ENCODE measurements around the gene WDR44. TPM values are rescaled to one million over a fixed set of nuclear protein-coding genes. Genes with fewer than 3 reads are reported as not detected.

WDR44 gene
- total RNA-seq, 1 experiment from 2014 or later: 22.3 TPM

GRCh38 chrX:118368398-118368797 lies 22.5 kb downstream of the WDR44 start:
- no peaks in the 10 kb centered on the region for H3K9me3 ChIP-seq (ENCODE audit: control insufficient read depth, insufficient read depth, low read depth, low read length)
- no peak overlapping the region for H3K27ac ChIP-seq (ENCODE audit: low read length)
- POLR2A ChIA-PET: no interaction called here
- no peaks in the 10 kb centered on the region for H3K27me3 ChIP-seq (ENCODE audit: control insufficient read depth, insufficient read depth, low read length)
- no peak for DNase-seq (ENCODE audit: low read depth, low spot score)
- TF ChIP-seq SIN3A (IDR thresholded peaks at IDR 0.05; ENCODE audit: borderline replicate concordance, insufficient read depth, low read depth, low read length) (no peak), TCF7L2 (IDR thresholded peaks at IDR 0.05; ENCODE audit: low read depth, low read length) (no peak), CTCF (IDR thresholded peaks at IDR 0.05) (no peak), POLR2AphosphoS5 (IDR thresholded peaks at IDR 0.05; ENCODE audit: low read depth, low read length) (no peak)
- TF ChIP-seq, protein P1, sequence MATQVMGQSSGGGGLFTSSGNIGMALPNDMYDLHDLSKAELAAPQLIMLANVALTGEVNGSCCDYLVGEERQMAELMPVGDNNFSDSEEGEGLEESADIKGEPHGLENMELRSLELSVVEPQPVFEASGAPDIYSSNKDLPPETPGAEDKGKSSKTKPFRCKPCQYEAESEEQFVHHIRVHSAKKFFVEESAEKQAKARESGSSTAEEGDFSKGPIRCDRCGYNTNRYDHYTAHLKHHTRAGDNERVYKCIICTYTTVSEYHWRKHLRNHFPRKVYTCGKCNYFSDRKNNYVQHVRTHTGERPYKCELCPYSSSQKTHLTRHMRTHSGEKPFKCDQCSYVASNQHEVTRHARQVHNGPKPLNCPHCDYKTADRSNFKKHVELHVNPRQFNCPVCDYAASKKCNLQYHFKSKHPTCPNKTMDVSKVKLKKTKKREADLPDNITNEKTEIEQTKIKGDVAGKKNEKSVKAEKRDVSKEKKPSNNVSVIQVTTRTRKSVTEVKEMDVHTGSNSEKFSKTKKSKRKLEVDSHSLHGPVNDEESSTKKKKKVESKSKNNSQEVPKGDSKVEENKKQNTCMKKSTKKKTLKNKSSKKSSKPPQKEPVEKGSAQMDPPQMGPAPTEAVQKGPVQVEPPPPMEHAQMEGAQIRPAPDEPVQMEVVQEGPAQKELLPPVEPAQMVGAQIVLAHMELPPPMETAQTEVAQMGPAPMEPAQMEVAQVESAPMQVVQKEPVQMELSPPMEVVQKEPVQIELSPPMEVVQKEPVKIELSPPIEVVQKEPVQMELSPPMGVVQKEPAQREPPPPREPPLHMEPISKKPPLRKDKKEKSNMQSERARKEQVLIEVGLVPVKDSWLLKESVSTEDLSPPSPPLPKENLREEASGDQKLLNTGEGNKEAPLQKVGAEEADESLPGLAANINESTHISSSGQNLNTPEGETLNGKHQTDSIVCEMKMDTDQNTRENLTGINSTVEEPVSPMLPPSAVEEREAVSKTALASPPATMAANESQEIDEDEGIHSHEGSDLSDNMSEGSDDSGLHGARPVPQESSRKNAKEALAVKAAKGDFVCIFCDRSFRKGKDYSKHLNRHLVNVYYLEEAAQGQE (IDR thresholded peaks at IDR 0.05; ENCODE audit: insufficient read depth in 1 of 2, low read depth in 2 of 2, low read length in 1 of 2): no peak
- CTCF ChIA-PET: no interaction called here
- intact Hi-C loops (cut with micrococcal nuclease; ENCODE audit: unreplicated experiment): no loop called here
- in situ Hi-C loops (cut with HindIII; ENCODE audit: low pct_unique_long_range_greater_than_20kb, low sequenced_read_pairs): no loop called here
- no peaks in the 10 kb centered on the region; the same call in 1 of the 2 replicates for H3K4me1 ChIP-seq (ENCODE audit: control insufficient read depth, insufficient read depth, low read length)
- no TSS peak for BruUV-seq (replicated peaks)
- no peak for ATAC-seq
- H3K4me3 ChIP-seq (ENCODE audit: low read depth in 2 of 2, low read length in 2 of 2): no peak overlapping the region
- H3K36me3 ChIP-seq (ENCODE audit: control insufficient read depth, insufficient read depth, low read length): no peaks in the 10 kb centered on the region

GRCh38 chrX:118370921-118371624 lies 25.2 kb downstream of the WDR44 start:
- intact Hi-C loops (cut with micrococcal nuclease; ENCODE audit: unreplicated experiment): no loop called here
- ATAC-seq (no peak), DNase-seq (ENCODE audit: low read depth, low spot score) (no peak)
- Histone ChIP-seq H3K27ac (ENCODE audit: low read length) (no peak overlapping the region), H3K27me3 (ENCODE audit: control insufficient read depth, insufficient read depth, low read length) (no peaks in the 10 kb centered on the region), H3K9me3 (ENCODE audit: control insufficient read depth, insufficient read depth, low read depth, low read length) (no peaks in the 10 kb centered on the region), H3K36me3 (ENCODE audit: control insufficient read depth, insufficient read depth, low read length) (no peaks in the 10 kb centered on the region), H3K4me1 (ENCODE audit: control insufficient read depth, insufficient read depth, low read length) (no peaks in the 10 kb centered on the region; the same call in 1 of the 2 replicates), H3K4me3 (ENCODE audit: low read depth in 2 of 2, low read length in 2 of 2) (no peak overlapping the region)
- in situ Hi-C loops (cut with HindIII; ENCODE audit: low pct_unique_long_range_greater_than_20kb, low sequenced_read_pairs): no loop called here
- no peak for TF ChIP-seq SIN3A (IDR thresholded peaks at IDR 0.05; ENCODE audit: borderline replicate concordance, insufficient read depth, low read depth, low read length)
- no peak for TF ChIP-seq TCF7L2 (IDR thresholded peaks at IDR 0.05; ENCODE audit: low read depth, low read length)
- TF ChIP-seq, protein P1 (IDR thresholded peaks at IDR 0.05; ENCODE audit: insufficient read depth in 1 of 2, low read depth in 2 of 2, low read length in 1 of 2): no peak
- no peak for TF ChIP-seq CTCF (IDR thresholded peaks at IDR 0.05)
- TF ChIP-seq POLR2AphosphoS5 (IDR thresholded peaks at IDR 0.05; ENCODE audit: low read depth, low read length): no peak
- POLR2A ChIA-PET: no interaction called here
- CTCF ChIA-PET: no interaction called here
- BruUV-seq (replicated peaks): no TSS peak
